Kidney epithelial cell (primary cell): ENCODE measurements around the gene GFPT1. TPM values are rescaled to one million over a fixed set of nuclear protein-coding genes. Genes with fewer than 3 reads are reported as not detected.

Source experiments
- DNase-seq: peaks from one replicate; pipeline ENCODE4 v3.0.0-alpha.2; 2010; ENCODE audit warnings: low read depth
- H3K27me3 ChIP-seq: 2 replicates; pipeline ENCODE4 v1.6.0; 2011; ENCODE audit warnings: low read length; ENCODE audit not compliant: control insufficient read depth, insufficient read depth
- H3K36me3 ChIP-seq: 2 replicates; pipeline ENCODE4 v1.5.1; 2011; ENCODE audit warnings: low read length; ENCODE audit not compliant: control insufficient read depth, insufficient read depth
- H3K4me3 ChIP-seq: 2 replicates; pipeline ENCODE4 v1.5.1; 2011; ENCODE audit warnings: low read depth, mild to moderate bottlenecking, control low read depth, low read length
- CTCF ChIP-seq: IDR thresholded peaks from 2 replicates; pipeline ENCODE4 v1.5.1; 2011; ENCODE audit warnings: mild to moderate bottlenecking, moderate library complexity, low read length, control low read depth, inconsistent platforms; ENCODE audit not compliant: insufficient read depth, poor library complexity, severe bottlenecking
- total RNA-seq: library from RNA; depleted of rRNA; stranded (reverse); fragments of >200 nt; gene quantifications from 2 replicates; pipeline ENCODE4 v1.2.3, GENCODE V29; 2015

The GFPT1 gene
- total RNA-seq, 1 donor from 2014 or later: 59.5 TPM

GRCh38 chr2:69340101-69340775 is 46.8 kb downstream of the GFPT1 start:
- Histone ChIP-seq H3K27me3 (no peaks in the 10 kb centered on the region), H3K36me3 (no peaks in the 10 kb centered on the region), H3K4me3 (no peak overlapping the region)
- no peak for TF ChIP-seq CTCF
- DNase-seq: no peak

- Histone ChIP-seq H3K36me3 (no peaks in the 10 kb centered on the region), H3K4me3 (no peak overlapping the region), H3K27me3 (no peaks in the 10 kb centered on the region)
- no peak for TF ChIP-seq CTCF
- DNase-seq: no peak
Measured at GRCh38 chr2:69335311-69335710, 51.7 kb downstream of the GFPT1 start.

- Histone ChIP-seq H3K36me3 (no peaks in the 10 kb centered on the region), H3K27me3 (no peaks in the 10 kb centered on the region), H3K4me3 (no peak overlapping the region)
- DNase-seq: no peak
- TF ChIP-seq CTCF: no peak
Measured at GRCh38 chr2:69333352-69333751, 53.7 kb downstream of the GFPT1 start.

DNA sequence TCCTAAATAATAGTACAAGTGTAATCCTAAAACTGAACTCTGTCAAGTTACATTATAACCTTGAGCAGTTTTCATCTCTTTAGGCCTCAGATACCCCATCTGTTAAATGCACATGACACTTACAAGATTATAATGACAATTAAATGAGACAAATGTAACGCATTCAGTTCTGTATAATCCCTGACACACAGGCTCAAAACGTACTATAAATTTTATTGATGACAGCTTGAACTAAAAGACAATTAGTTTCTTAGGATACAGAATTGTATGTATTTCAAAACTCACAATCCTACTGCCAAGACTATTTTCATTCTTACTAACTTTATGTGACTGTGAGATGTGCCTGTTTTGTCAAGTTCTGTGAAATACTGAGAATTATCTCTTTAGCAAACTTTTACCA is 56.2 kb downstream of the GFPT1 start:
- H3K4me3 ChIP-seq: no peak overlapping the region
- no peak for TF ChIP-seq CTCF
- H3K27me3 ChIP-seq: no peaks in the 10 kb centered on the region
- DNase-seq: no peak
- no peaks in the 10 kb centered on the region for H3K36me3 ChIP-seq

GRCh38 chr2:69322631-69323030 is 64.4 kb downstream of the GFPT1 start:
- DNase-seq: no peak
- no peak for TF ChIP-seq CTCF
- Histone ChIP-seq H3K27me3 (no peaks in the 10 kb centered on the region), H3K4me3 (no peak overlapping the region), H3K36me3 (no peaks in the 10 kb centered on the region)

DNA sequence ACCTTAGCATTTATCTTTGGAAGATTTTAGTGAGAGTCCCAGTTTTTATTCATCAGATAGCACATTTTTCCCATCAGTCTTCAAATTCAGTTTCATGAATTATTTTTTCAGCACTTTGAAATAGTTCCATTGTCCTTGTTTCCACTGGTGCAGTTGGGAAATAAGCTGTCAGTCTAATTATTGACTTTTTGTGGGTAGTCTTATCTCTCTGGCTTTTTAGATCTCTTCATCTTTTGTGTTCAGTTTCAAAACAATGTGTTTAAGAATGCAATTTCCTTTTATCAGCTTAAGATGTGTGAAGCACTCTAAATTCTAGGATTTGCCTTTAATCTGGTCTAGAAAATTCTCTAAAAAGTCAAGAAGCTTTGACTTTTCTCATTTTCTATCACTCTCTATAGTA is 70.5 kb downstream of the GFPT1 start:
- no peak overlapping the region for H3K4me3 ChIP-seq
- no peak for DNase-seq
- H3K36me3 ChIP-seq: peaks cover 1% of the 10 kb centered on the region
- H3K27me3 ChIP-seq: no peaks in the 10 kb centered on the region
- no peak for TF ChIP-seq CTCF
